SK-N-SH (cell line): ENCODE results near the gene TMEM120B.

ENCODE experiments used
- EP300 ChIP-seq, 2 experiments: IDR thresholded peaks; 2 replicates each; pipeline versions ENCODE4 v1.4.0 to v1.6.1; 2012; ENCODE audit warnings: borderline replicate concordance in 1 of 2, low read depth in 1 of 2, low read length in 1 of 2
- EZH2phosphoT487 ChIP-seq: fragments of 200-600 bp; sonication (generic); IDR thresholded peaks from 2 replicates; pipeline ENCODE4 v1.6.1; 2017; ENCODE audit warnings: low read depth, mixed run types, mild to moderate bottlenecking, antibody characterized with exemption, moderate library complexity, borderline replicate concordance
- GABPA ChIP-seq: IDR thresholded peaks from 2 replicates; pipeline ENCODE4 v1.4.0; 2012; ENCODE audit warnings: low read depth, mild to moderate bottlenecking
- GATA2 ChIP-seq: sonication (generic); formaldehyde crosslinking; IDR thresholded peaks from 2 replicates; pipeline ENCODE4 v1.5.0; 2020; ENCODE audit warnings: mild to moderate bottlenecking, missing genetic modification reagents
- MXI1 ChIP-seq: IDR thresholded peaks from 2 replicates; pipeline ENCODE4 v1.6.1; 2012; ENCODE audit warnings: mild to moderate bottlenecking, low read depth, low read length, improper control_type of control experiment
- POLR2AphosphoS5 ChIP-seq: IDR thresholded peaks from 2 replicates; pipeline ENCODE4 v1.6.1; 2012; ENCODE audit warnings: low read depth, low read length
- REST ChIP-seq: IDR thresholded peaks from 2 replicates; pipeline ENCODE4 v1.6.1; 2012; ENCODE audit warnings: mild to moderate bottlenecking, low read depth, low read length, moderate library complexity
- TAF1 ChIP-seq: IDR thresholded peaks from 2 replicates; pipeline ENCODE4 v1.6.1; 2012; ENCODE audit warnings: low read depth, mild to moderate bottlenecking, low read length, moderate library complexity, borderline replicate concordance
- ZBTB33 ChIP-seq: IDR thresholded peaks from 2 replicates; pipeline ENCODE4 v1.4.0; 2012; ENCODE audit warnings: low read depth, borderline replicate concordance
- TF ChIP-seq, protein P1 (sequence below): IDR thresholded peaks from 2 replicates; pipeline ENCODE4; 2012
- TF ChIP-seq, protein P2 (sequence below): fragments of 200-600 bp; sonication (generic); IDR thresholded peaks from 2 replicates; pipeline ENCODE4 v1.6.1; 2017; ENCODE audit warnings: antibody characterized with exemption, mild to moderate bottlenecking, moderate library complexity

DNA sequence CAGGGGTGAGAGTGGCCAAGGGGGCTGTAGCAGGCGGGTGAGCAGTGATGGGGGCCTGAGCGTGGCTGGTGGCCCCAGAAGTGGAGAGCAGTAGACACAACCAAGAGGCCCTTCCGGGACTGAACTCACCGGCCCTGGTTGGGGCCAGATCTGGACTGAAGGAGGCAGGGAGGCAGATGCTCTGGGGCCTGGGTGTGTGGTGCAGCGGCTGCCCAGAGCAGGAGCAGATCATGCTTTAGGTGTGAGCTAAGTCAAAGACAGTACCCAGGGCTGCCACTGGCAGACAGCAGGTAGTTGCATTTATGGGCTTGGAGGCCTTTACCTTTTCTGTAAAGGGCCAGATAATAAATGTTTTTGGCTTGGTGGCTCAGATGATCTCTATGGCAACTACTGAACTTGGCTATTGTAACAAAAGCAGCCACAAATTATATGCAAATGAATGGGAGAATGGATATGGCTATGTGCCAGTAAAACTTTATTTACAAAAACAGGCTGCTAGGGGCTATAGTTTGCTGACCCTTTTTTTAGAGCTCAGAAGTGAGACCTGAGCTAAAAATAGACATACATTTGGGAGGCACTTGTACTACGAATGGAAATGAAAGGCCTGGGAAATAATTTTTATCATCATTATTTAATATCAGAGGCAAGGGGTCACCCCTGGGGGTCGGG lies 116.8 kb downstream of the TMEM120B start:
- TF ChIP-seq, protein P1, sequence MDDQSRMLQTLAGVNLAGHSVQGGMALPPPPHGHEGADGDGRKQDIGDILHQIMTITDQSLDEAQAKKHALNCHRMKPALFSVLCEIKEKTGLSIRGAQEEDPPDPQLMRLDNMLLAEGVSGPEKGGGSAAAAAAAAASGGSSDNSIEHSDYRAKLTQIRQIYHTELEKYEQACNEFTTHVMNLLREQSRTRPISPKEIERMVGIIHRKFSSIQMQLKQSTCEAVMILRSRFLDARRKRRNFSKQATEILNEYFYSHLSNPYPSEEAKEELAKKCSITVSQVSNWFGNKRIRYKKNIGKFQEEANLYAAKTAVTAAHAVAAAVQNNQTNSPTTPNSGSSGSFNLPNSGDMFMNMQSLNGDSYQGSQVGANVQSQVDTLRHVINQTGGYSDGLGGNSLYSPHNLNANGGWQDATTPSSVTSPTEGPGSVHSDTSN, result no peak
- TF ChIP-seq EZH2phosphoT487, result no peak
- TF ChIP-seq, protein P2, sequence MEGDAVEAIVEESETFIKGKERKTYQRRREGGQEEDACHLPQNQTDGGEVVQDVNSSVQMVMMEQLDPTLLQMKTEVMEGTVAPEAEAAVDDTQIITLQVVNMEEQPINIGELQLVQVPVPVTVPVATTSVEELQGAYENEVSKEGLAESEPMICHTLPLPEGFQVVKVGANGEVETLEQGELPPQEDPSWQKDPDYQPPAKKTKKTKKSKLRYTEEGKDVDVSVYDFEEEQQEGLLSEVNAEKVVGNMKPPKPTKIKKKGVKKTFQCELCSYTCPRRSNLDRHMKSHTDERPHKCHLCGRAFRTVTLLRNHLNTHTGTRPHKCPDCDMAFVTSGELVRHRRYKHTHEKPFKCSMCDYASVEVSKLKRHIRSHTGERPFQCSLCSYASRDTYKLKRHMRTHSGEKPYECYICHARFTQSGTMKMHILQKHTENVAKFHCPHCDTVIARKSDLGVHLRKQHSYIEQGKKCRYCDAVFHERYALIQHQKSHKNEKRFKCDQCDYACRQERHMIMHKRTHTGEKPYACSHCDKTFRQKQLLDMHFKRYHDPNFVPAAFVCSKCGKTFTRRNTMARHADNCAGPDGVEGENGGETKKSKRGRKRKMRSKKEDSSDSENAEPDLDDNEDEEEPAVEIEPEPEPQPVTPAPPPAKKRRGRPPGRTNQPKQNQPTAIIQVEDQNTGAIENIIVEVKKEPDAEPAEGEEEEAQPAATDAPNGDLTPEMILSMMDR, result no peak
- TF ChIP-seq TAF1, result no peak
- no peak for TF ChIP-seq ZBTB33
- TF ChIP-seq EP300 (IDR thresholded peaks at IDR 0.05; ENCODE audit: borderline replicate concordance in 1 of 2, low read depth in 1 of 2, low read length in 1 of 2), result no peak
- no peak for TF ChIP-seq REST
- TF ChIP-seq GATA2, result no peak
- TF ChIP-seq MXI1, result no peak
- TF ChIP-seq GABPA, result no peak
- no peak for TF ChIP-seq POLR2AphosphoS5
